DOHH2 (cell line): ENCODE measurements around the gene WWOX.

Experiments
- CTCF ChIP-seq: fragments of 200-600 bp; sonication (generic); IDR thresholded peaks from one replicate; pipeline ENCODE4 v1.5.1; 2014; ENCODE audit warnings: antibody characterized with exemption, mild to moderate bottlenecking, low read depth, low read length; ENCODE audit not compliant: poor library complexity, severe bottlenecking
- EZH2phosphoT487 ChIP-seq: fragments of 200-600 bp; sonication (generic); IDR thresholded peaks from 2 replicates; pipeline ENCODE4 v1.6.1; 2017; ENCODE audit warnings: borderline replicate concordance, mild to moderate bottlenecking, antibody characterized with exemption, low read length, moderate library complexity, mixed read lengths

- TF ChIP-seq CTCF = no peak
- TF ChIP-seq EZH2phosphoT487 = no peak
Measured at GRCh38 chr16:78715673-78716072, 616.2 kb downstream of the WWOX start.
